Naive B cell (primary cell): ENCODE data around the gene ZBTB42. TPM values are rescaled to one million over a fixed set of nuclear protein-coding genes. Genes with fewer than 3 reads are reported as not detected.
"Not testable (repeated sequence)": the region's sequence is repeated elsewhere in the genome, so short reads cannot be mapped to it uniquely, and the experiment has no call there.

Experiments used
- ATAC-seq, 2 donors: fragments of 150-1000 bp; cut with Tn5 transposase; 2 replicates each; pipeline ENCODE4 v1.10.0; 2021; ENCODE audit warnings: low read depth in 2 of 2, mild to moderate bottlenecking in 2 of 2, moderate library complexity in 2 of 2
- DNase-seq: peaks from one replicate; pipeline ENCODE4 v3.0.0; 2022
- H3K27ac Mint-ChIP-seq, 6 donors: one replicate each; pipeline ENCODE4 v1.8.0; 2020 to 2022; ENCODE audit warnings: mild to moderate bottlenecking in 6 of 6, mixed read lengths in 6 of 6, moderate library complexity in 5 of 6, inconsistent platforms in 2 of 6
- H3K27me3 Mint-ChIP-seq, 3 donors: one replicate each; pipeline ENCODE4 v1.8.0; 2021 to 2022; ENCODE audit warnings: mixed read lengths in 3 of 3, mild to moderate bottlenecking in 1 of 3
- H3K36me3 Mint-ChIP-seq, 2 donors: one replicate each; pipeline ENCODE4 v1.8.0; 2020 to 2022; ENCODE audit warnings: mixed read lengths in 2 of 2, inconsistent platforms in 1 of 2, mild to moderate bottlenecking in 1 of 2
- H3K4me1 Mint-ChIP-seq, 3 donors: one replicate each; pipeline ENCODE4 v1.8.0; 2020 to 2022; ENCODE audit warnings: mixed read lengths in 3 of 3, inconsistent platforms in 1 of 3, mild to moderate bottlenecking in 1 of 3, moderate library complexity in 1 of 3
- H3K4me3 Mint-ChIP-seq, 8 donors: one replicate each; pipeline ENCODE4 v1.8.0; 2020 to 2022; ENCODE audit warnings: mild to moderate bottlenecking in 8 of 8, mixed read lengths in 8 of 8, moderate library complexity in 8 of 8, inconsistent platforms in 2 of 8
- H3K9me3 Mint-ChIP-seq, 7 donors: one replicate each; pipeline ENCODE4 v1.8.0; 2020 to 2022; ENCODE audit warnings: mixed read lengths in 7 of 7, mild to moderate bottlenecking in 5 of 7, inconsistent platforms in 2 of 7, moderate library complexity in 1 of 7
- polyA plus RNA-seq, 6 donors: library from polyadenylated mRNA; unstranded; fragments of 300-500 nt; fragmentation: Illumina TruSeq; gene quantifications; one replicate each; pipeline ENCODE4 v1.2.3, GENCODE V29; 2021; ENCODE audit warnings: low read depth in 6 of 6

The ZBTB42 gene
- polyA plus RNA-seq, 6 donors from 2014 or later = 0.84 to 1.9 (median 1.2) TPM

DNA sequence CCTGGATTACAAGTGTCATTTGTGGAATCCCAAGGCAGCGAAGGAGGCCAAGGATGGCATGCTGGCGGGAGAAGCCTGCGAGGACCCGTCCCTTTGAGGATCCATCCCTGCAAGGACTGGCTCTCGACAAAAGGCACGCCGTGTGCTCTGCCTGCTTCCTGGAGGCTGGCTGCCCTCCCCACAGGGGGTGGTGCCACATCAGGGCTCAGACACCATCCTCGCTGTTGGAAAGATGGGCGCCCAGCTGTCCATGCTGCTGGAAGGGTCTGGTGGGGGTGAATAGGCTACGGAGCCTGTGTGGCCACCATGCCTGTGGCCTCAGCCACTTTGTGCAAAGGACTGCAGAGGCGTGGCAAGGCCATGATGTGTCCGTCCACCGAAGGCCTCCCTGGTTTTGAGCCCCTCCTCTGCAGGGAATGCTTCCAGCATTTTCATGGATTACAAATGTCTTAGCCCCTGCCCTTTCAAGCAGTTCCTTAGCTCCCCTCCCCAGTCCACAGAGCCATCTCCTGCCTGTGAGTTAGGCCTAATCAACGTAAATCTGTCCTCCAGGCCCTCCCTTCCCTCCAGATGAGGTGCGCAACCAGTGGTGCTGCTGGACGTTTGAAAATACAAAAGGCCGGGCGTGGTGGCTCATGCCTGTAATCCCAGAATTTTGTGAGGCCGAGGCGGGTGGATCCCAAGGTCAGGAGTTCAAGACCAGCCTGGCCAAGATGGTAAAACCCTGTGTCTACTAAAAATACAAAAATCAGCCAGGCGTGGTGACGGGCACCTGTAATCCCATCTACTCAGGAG lies 22.1 kb downstream of the ZBTB42 start:
- Mint-ChIP-seq H3K27ac (no peak overlapping the region), H3K27me3 (peaks cover 8 to 23% (median 19%) of the 10 kb centered on the region in 3 donors), H3K4me3 (no peak overlapping the region), H3K4me1 (peaks cover 19 to 36% (median 28%) of the 10 kb centered on the region in 3 donors), H3K9me3 (peaks cover 0 to 8% (median 4%) of the 10 kb centered on the region in 7 donors), H3K36me3 (peaks cover 0 to 8% of the 10 kb centered on the region in 2 donors)
- no peak for ATAC-seq
- DNase-seq = no peak

DNA sequence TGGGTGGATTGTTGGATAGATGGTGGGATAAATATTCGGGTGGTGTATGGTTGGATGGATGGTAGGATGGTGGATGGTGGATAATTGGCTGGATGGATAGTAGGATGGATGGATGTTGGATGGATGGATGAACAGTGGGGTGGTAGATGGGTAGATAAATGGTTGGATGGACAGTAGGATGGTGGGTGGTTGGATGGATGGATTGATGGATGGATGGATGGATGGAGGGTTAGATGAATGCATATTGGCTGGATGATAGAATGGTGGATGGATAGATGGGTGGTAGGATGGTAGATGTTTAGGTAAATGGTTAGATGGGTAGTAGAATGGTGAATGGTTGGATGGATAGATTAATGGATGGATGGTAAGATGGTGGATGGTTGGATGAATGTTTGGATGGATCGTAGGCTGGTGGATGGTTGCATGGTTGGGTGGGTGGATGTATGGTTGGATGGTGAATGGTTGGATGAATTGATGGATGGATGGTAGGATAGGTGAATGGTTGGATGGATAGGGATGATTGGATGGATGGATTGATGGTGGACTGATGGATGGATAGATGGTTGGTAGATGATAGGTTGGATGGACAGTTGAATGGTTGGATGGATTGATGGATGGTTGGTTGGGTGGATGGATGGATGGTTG lies 23.6 kb downstream of the ZBTB42 start:
- DNase-seq (no peak), ATAC-seq (no peak)
- Mint-ChIP-seq H3K4me1 (peaks cover 19 to 32% (median 28%) of the 10 kb centered on the region in 3 donors), H3K36me3 (peaks cover 0 to 8% of the 10 kb centered on the region in 2 donors), H3K4me3 (peak overlapping the region in 6 of 8 donors; percentile 75 to 90 (median 84)), H3K27me3 (peaks cover 8 to 23% (median 19%) of the 10 kb centered on the region in 3 donors), H3K27ac (no peak overlapping the region), H3K9me3 (peaks cover 0 to 8% (median 4%) of the 10 kb centered on the region in 7 donors)

DNA sequence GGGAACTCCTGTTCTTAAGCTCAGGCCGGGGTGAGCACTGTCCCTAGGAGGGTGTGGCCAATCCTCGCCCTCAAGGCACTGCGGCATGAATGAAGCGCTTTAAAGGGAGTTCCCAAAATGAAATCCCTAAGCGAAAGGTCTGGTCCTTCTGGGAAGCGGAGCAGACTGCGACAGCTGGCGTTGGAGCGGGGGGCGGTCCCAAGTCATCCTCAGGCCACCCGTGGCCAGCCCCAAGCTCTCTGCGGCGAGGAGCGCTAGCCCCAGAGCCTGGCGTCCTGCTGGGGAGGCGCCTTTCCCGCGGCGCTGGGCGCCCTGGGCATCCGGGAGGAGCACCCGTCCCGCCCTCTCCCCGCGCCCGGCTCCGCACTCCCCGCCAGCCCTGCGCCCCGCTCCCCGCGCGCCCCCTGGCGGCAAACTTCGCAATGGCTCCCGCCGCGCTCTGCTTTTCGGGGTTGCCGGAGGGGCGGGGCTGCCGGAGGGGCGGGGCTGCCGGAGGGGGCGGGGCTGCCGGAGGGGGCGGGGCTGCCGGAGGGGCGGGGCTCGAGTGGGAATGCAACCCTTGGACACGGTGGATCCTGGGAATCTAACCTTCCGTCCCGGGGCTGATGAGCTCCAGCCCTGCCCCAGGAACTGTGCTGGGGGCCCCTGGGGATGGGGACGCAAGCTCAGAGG lies 25.4 kb downstream of the ZBTB42 start:
- Mint-ChIP-seq H3K4me3 (peak overlapping the region; percentile 78 to 93 (median 88)), H3K27ac (peak overlapping the region in 4 of 6 donors; percentile 24 to 81 (median 70)), H3K9me3 (peaks cover 0 to 8% (median 4%) of the 10 kb centered on the region in 7 donors), H3K36me3 (peaks cover 0 to 8% of the 10 kb centered on the region in 2 donors), H3K27me3 (peaks cover 8 to 23% (median 19%) of the 10 kb centered on the region in 3 donors), H3K4me1 (peaks cover 19 to 32% (median 28%) of the 10 kb centered on the region in 3 donors)
- ATAC-seq (peak; percentile 85 to 87), DNase-seq (peak; percentile 89)

DNA sequence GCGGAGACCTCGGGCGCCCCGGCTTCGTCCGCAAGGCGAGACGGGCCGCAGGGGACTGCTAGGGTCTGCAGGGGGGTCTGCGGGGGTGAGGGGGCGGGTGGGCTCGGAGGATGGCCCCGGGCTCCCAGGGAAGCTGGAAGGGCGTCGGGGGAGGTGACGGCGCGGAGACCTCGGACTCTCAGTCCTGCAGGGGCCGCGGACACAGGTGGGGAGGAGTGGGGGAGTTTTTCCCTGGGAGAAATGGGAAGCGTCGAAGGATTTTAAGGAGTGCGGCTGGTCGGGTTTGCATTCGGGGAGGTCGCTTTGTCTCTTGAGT lies 25.9 kb downstream of the ZBTB42 start:
- Mint-ChIP-seq H3K27me3 (peaks cover 8 to 23% (median 19%) of the 10 kb centered on the region in 3 donors), H3K36me3 (peaks cover 0 to 8% of the 10 kb centered on the region in 2 donors), H3K27ac (peak overlapping the region in 2 of 6 donors; percentile 24 to 92), H3K9me3 (peaks cover 0 to 8% (median 4%) of the 10 kb centered on the region in 7 donors), H3K4me1 (peaks cover 19 to 32% (median 28%) of the 10 kb centered on the region in 3 donors), H3K4me3 (peak overlapping the region; percentile 75 to 93 (median 87))
- ATAC-seq (no peak), DNase-seq (no peak)

DNA sequence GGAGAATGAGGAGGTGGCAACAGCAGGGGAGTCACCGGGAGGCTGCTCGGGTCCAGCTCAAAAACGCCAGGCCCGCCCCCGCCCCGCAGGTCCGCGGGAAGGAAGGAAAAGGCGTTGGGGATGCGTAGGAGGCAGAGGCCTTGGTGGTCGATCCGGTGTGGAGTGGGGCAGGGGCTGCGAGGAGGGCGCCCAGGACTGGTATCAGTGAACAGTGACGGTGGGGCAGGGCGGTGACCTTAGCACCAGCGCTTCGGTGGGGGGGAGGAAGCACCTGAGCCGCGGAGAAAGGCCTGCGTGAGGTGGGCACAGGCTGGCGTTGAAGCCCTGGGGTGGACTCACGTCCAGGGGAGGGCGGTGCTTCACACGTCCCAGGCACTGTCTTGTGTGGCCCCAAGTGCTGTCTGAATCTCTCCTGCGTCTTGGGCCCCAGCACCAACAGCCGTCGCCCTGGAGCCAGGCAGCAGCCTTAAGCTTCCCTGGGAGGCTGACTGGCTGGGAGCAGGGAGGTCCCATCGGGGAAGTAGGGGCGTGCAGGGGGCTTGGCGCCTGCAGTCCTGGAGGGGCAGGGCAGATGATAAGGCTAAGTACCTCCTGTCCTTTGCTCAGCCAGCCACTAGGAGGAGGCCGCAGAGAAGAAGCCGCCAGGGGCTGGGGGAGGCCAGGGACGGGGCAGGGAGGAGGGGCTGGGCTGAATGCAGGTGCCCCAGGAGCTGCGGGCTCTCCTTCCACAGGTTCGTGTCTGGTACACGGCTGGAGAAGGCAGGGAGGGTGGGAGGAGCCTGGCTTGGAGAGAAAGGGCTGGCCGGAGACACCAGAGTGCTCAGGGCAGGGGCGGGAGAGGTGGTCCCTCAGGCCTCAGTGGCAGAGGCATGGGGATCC lies 26.5 kb downstream of the ZBTB42 start:
- peak overlapping the region; percentile 75 to 93 (median 87) for H3K4me3 Mint-ChIP-seq
- ATAC-seq (peak; percentile 75 to 81), DNase-seq (peak; percentile 66)
- peak overlapping the region in 1 of 6 donors; percentile 92 for H3K27ac Mint-ChIP-seq
- H3K36me3 Mint-ChIP-seq = peaks cover 0 to 8% of the 10 kb centered on the region in 2 donors
- H3K27me3 Mint-ChIP-seq = peaks cover 8 to 23% (median 19%) of the 10 kb centered on the region in 3 donors
- H3K4me1 Mint-ChIP-seq = peaks cover 19 to 32% (median 28%) of the 10 kb centered on the region in 3 donors
- H3K9me3 Mint-ChIP-seq = peaks cover 0 to 8% (median 4%) of the 10 kb centered on the region in 7 donors

DNA sequence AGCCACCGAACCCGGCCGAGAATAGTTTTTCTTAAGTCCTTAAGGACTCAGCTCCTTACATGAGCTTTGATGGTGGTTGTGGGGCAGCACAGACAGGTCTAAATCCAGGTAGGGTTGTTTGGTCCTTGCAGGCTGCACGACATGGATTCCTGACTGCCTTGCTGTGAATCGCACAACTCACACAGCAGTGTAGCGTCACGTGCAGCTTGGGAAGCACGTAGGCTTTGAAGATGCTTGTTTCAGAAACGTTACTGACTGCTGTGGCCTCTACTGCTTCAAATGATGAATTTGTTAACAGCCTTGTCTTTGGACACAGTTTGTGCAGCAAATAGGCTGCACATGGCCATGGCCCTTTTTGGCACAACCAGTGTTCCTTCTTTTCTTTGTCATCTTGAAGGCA lies 29.9 kb downstream of the ZBTB42 start:
- no peak for DNase-seq
- no peaks in the 10 kb centered on the region for H3K36me3 Mint-ChIP-seq
- peaks cover 0 to 7% (median 1%) of the 10 kb centered on the region in 3 donors for H3K27me3 Mint-ChIP-seq
- no peak overlapping the region for H3K4me3 Mint-ChIP-seq
- ATAC-seq = no peak
- no peak overlapping the region for H3K27ac Mint-ChIP-seq
- H3K4me1 Mint-ChIP-seq = peaks cover 13 to 16% (median 14%) of the 10 kb centered on the region in 3 donors
- no peaks in the 10 kb centered on the region for H3K9me3 Mint-ChIP-seq

DNA sequence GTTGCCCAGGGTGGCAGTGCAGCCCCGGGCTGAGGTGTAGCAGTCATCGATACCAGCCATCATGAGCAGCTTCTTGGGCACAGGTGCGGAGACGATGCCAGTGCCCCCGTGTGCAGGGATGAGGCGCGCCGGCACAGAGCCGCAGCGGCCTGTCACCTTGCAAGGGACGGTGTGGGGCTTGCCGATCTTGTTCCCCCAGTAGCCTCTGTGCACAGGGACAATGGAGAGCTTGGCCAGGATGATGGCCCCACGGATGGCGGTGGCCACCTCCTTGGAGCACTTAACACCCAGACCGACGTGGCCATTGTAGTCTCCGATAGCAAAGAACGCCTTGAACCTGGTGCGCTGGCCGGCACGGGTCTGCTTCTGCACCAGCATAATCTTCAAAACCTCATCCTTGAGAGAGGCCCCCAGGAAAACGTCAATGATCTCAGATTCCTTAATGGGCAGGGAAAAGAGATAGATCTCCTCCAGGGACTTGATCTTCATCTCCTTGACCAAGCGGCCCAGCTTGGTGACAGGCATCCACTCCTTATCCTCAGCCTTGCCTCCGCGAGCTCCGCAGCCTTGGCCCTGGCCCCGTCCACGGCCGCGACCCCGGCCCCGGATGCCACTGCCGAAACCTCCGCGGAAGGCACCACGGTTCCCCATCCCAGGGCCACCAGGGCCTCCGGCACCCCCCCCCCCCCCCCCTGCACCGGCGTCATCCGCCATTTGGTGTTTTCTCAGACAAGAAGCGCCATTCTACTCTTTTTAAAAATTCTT lies 35.5 kb downstream of the ZBTB42 start:
- H3K4me1 Mint-ChIP-seq, H3K9me3 Mint-ChIP-seq, H3K4me3 Mint-ChIP-seq, DNase-seq, ATAC-seq, H3K27ac Mint-ChIP-seq, H3K36me3 Mint-ChIP-seq: not testable (repeated sequence)
- H3K27me3 Mint-ChIP-seq = peaks cover 5 to 28% (median 7%) of the 10 kb centered on the region in 3 donors

DNA sequence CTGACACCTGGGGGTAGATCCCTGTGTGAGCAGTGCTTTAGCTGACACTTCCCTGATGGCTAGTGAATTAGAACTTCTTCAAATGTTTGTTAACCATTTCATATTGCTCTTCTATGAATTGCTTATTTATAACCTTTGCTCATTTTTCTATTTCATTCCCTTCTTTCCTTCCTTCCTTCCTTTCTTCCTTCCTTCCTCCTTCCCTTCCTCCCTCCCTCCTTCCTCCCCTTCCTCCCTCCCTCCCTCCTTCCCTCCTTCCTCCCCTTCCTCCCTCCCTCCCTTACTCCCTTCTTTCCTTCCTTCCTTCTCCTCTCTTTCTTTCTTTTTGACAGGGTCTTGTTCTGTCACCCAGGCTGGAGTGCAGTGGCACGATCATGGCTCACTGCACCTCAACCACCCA lies 40.8 kb downstream of the ZBTB42 start:
- Mint-ChIP-seq H3K27ac (peak overlapping the region in 1 of 6 donors; percentile 3), H3K36me3 (peaks cover 0 to 4% of the 10 kb centered on the region in 2 donors), H3K4me3 (no peak overlapping the region), H3K27me3 (peaks cover 33 to 82% (median 60%) of the 10 kb centered on the region in 3 donors), H3K9me3 (peaks cover 0 to 3% (median 0%) of the 10 kb centered on the region in 7 donors), H3K4me1 (peaks cover 7 to 14% (median 12%) of the 10 kb centered on the region in 3 donors)
- ATAC-seq (no peak), DNase-seq (no peak)

DNA sequence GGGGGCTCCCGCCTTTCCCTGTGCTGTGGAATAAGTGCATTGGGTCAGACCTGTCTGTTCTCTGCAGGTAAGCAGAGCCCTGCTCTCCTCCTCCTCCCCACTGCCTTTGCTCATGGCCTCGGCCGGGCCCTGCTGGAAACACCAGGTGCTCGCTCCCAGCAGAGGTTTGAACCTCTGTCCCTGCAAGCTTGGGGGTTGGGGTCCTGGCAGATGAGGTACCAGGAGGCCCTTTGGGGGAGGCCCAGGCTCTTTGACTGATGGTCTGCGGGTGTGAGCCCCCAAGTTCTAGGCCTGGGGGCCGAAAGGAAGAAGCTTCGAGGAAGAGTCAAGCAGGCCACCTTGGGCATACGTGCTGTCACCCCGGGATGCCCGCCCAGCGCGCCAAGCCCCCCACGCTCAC lies 42.1 kb downstream of the ZBTB42 start:
- DNase-seq (no peak), ATAC-seq (no peak)
- Mint-ChIP-seq H3K27me3 (peaks cover 35 to 92% (median 64%) of the 10 kb centered on the region in 3 donors), H3K27ac (no peak overlapping the region), H3K9me3 (peaks cover 0 to 1% (median 0%) of the 10 kb centered on the region in 7 donors), H3K4me1 (peaks cover 7 to 14% (median 12%) of the 10 kb centered on the region in 3 donors), H3K4me3 (no peak overlapping the region), H3K36me3 (peaks cover 0 to 6% of the 10 kb centered on the region in 2 donors)

DNA sequence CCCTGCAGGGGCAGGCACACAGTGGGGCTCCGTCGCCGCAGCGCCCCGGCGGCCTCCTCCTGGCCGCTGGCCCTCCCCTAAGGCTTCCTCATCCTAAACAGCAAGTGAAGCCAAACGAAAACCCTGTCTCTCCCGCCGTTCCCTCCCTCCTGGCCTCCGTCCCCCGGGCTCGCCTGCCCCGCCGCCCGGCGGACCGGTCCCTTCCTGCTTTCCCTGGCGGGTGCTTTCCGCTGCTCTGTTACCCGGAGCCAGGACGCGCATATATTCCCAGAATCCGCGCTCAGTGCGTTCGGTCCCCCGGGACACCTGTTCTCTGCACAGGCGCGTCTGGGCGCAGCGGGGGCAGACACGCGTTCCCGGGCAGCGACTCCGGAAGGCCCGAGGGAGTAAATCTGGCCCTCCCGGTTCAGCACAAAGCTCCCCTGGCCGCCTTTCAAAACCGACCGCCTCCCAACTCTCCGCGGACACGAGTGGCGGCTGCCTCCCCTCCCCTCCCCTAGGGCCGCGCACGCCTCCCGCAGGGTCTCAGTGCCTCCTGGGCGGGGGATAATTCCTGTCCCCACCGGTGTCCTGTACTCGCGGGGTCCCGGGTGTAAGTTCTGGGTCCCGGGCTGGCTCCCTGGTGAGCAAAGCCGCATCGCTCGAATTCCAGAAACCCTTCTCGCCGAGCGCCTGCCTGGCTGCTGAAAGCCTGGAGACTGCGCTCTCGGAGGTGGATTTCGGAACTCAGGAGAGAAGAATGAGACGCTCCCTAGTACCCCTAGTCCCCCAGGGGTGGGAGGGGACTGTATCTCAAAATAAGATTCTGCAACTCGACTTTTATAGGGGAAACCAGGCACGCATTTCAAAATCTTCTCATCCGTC lies 42.8 kb downstream of the ZBTB42 start:
- H3K9me3 Mint-ChIP-seq = peaks cover 0 to 4% (median 0%) of the 10 kb centered on the region in 7 donors
- H3K27ac Mint-ChIP-seq = peak overlapping the region in 1 of 6 donors; percentile 69
- DNase-seq (no peak), ATAC-seq (no peak)
- H3K4me1 Mint-ChIP-seq = peaks cover 7 to 14% (median 12%) of the 10 kb centered on the region in 3 donors
- H3K4me3 Mint-ChIP-seq = peak overlapping the region in 6 of 8 donors; percentile 56 to 75 (median 64)
- H3K36me3 Mint-ChIP-seq = peaks cover 0 to 6% of the 10 kb centered on the region in 2 donors
- peaks cover 39 to 92% (median 64%) of the 10 kb centered on the region in 3 donors for H3K27me3 Mint-ChIP-seq
